Measurements from ENCODE around the gene CACFD1. TPM values are rescaled to one million over a fixed set of nuclear protein-coding genes. Genes with fewer than 3 reads are reported as not detected.

The CACFD1 gene
- total and polyA plus RNA-seq, 9 of the 15 experiments (the other 6 are each of a cell fraction or from before 2014, with no cell fraction given): 0.11 to 1.4 (median 1.1) TPM; not detected in 2

DNA sequence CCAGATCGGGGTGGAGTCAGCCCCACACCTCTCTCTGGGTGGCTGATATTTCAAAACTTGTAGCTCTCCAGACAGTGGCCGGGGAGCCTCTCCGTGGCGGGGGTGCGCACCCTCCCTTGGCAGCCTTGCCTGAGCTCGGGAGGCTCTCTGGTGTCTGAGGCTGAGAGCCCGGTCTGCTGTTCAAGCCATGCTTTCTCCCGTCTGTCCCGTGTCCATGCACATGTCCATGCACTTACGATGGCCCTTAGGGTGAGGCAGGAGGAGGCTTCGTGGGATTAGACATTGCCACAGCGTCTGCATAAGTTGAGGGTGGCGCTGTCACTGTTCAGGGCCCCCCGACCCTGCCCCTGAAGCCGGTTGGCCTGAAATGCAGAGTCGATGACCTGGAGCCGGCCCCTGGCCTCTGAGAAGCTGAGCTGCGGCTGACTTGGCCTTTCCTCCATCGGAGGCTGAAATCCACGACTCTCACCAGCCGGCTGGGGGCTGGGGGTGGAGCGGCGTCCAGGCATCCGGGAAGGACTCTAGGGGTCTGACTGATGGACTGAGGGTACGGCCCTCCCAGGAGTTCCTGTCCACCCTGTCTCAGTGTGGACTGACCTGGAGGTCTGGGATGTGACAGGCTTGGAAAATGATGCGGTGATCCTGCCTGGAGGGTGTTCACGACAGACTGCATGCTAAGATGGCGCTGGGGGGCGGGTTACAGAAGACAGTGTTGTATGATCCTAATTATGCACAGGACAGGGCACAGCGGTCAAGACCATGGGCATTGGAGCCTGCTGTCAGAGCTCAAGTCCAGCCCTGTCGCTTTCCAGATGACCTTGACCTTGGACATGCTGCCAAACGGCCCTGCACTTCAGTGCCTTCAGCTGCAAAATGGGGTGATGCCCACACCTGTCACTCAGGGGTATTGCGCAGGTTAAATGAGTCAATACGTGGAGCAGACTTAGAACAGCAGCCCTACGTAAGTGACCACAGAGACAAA, 37.4 kb downstream of the CACFD1 start (continued):
- TF ChIP-seq MYNN (IDR thresholded peaks at IDR 0.05) (no peak), MYNN (CRISPR knock-in tag; IDR thresholded peaks at IDR 0.05) (no peak), ILK (tag; IDR thresholded peaks at IDR 0.05; ENCODE audit: borderline replicate concordance, low read depth) (no peak), MLLT1 (IDR thresholded peaks at IDR 0.05) (no peak), ZNF830 (CRISPR knock-in tag; IDR thresholded peaks at IDR 0.05) (no peak), PKNOX1 (IDR thresholded peaks at IDR 0.05) (no peak), KDM2B (CRISPR knock-in tag; IDR thresholded peaks at IDR 0.05) (no peak), ZNF41 (CRISPR knock-in tag; conservative IDR thresholded peaks at IDR 0.05) (no peak)
